Measurements from ENCODE around the gene GAR1.
"Not testable (repeated sequence)": the region's sequence is repeated elsewhere in the genome, so short reads cannot be mapped to it uniquely, and the experiment has no call there.

Gene GAR1

DNA sequence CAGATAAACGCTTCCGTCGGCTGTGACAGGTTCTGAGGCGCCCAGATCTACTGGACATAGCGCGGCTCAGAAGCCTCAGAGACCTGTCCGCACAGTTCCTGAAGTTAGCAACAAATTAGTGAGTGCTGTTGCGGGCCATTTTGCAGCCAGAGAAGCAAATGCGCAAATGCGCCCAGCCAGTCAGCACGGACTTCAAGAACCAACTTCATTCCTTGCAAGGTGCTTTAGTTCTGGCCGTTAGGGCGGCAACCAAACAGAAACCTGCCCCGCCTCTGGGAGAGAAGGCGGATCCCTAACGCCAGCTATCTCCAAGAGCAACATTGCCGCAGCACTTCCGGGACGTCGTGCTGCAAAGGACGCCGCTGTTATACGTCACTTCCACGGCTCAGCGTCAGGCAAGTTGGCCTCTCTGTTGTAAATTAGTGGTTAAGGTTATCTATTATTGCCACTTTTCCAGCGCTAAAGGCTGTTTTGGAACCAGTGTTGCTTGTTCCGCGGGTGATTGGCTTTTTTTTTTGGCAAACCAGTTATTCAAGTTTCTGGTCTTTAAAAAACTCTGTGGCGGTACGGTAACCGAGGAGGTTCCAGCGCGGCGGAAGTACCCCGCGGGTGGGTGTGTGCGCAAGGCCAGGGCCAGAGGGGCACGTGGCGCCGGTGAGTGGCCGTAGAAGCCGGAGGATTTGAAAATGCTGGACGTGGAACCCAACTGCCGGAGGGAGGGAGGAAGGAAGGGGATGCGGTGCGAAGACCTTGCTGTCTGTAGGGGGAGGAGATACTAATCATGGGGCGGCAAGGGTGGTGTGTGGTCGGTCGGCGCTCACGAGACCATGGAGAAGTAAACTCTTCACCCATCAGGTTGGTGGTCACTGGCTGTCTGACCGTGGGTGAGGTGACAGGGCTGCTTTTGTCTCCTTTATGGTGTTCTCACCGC, at the start of gene GAR1:
Gene GAR1 (plus strand): TSS at position 612 of the 931 bp plus-strand sequence. CDS start 403 bp downstream, outside the sequence.
- DNase-seq: peak; percentile 83 to 95 (median 89)

GRCh38 chr4:109782092-109782491, 33.5 kb upstream of the GAR1 start:
- not testable (repeated sequence) for DNase-seq

DNA sequence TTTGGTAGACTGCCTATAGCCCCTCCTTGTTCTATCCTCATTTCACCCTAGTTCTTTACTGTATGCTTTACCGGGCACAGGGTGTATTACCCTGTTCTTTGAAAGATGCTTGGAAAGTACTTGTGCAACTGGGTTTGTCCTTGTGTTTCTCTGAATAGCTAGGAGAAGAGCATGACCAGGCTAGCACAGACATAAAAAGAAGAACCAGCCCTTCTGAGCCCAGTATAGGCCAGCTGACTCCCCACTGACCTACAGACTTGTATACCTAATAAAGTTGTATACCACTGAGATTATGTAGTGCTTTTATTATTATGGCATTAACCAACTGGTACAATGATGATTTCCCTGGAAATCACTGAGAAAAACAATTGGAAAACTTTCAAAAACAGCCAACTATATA, 28.7 kb upstream of the GAR1 start:
- DNase-seq: no peak

DNA sequence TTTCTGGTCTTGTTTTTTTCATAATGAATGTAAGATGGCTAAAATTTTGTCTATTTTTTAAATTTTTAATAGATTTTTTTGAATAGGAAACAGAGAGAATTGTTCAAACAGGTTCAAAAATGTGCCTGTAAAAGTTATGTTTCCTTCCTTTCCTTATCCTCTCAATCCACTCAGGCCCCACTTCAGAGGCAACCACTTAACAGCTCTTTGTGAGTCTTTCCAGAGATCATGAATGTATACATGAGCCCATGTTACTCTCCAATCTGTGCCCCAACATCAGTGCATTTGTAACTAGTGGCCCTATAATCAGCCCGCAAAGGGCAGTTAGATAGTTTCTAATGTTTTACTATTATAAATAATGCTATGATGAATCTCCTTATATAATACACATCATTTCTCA, 27.8 kb upstream of the GAR1 start:
- no peak for DNase-seq

DNA sequence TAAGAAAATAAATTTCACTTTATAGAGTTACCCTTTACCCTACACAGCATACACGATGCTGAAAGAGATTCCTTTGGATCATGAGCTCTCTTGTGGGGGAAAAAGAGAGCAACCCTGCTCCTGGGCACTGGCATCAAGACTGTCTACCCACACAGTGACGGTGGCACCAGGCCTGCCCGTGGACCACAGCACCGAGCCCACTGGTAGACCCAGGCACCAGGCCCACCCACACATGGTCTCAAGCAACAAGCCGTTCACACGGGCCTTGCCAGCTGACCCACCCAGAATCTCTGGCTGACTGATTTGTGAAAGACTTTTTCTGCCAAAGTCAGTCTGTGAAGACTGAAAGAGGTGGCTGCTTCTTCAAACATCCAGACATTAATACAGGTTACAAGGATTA, 20.5 kb upstream of the GAR1 start:
- DNase-seq: no peak

DNA sequence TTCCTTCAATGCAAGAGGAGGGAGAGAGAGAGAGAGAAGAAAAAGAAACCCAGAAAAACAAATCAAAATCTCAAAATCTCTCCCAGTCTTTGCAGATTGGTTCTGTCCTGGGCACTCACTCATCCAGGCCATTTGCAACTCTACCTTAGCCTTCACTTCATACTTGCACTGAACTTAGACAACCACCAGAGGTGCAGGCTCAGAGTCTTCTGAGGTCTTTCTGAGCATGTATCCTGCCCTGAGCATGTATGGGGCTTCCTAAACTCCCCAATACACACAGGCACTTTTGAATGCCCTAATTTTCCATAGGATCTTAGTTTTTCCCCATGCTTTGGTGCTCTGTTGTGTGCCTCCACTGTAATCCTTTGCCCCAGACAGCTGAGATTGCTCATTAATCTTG, 16.7 kb upstream of the GAR1 start:
- DNase-seq: no peak

GRCh38 chr4:109801099-109801789, 14.3 kb upstream of the GAR1 start:
- DNase-seq: no peak

- no peak for DNase-seq
These were observed 13.7 kb upstream of the GAR1 start, which contains the start of gene CFI for GRCh38 chr4:109801895-109802319. Gene CFI (minus strand): TSS chr4:109801999. CDS start chr4:109801971, 28 bp downstream.

- DNase-seq: peak in 2 of 3 experiments; percentile 52 to 82
These were observed 11.5 kb upstream of the GAR1 start for GRCh38 chr4:109803924-109804571.

- DNase-seq: no peak
These were observed 5.9 kb upstream of the GAR1 start for GRCh38 chr4:109809655-109810054.

DNA sequence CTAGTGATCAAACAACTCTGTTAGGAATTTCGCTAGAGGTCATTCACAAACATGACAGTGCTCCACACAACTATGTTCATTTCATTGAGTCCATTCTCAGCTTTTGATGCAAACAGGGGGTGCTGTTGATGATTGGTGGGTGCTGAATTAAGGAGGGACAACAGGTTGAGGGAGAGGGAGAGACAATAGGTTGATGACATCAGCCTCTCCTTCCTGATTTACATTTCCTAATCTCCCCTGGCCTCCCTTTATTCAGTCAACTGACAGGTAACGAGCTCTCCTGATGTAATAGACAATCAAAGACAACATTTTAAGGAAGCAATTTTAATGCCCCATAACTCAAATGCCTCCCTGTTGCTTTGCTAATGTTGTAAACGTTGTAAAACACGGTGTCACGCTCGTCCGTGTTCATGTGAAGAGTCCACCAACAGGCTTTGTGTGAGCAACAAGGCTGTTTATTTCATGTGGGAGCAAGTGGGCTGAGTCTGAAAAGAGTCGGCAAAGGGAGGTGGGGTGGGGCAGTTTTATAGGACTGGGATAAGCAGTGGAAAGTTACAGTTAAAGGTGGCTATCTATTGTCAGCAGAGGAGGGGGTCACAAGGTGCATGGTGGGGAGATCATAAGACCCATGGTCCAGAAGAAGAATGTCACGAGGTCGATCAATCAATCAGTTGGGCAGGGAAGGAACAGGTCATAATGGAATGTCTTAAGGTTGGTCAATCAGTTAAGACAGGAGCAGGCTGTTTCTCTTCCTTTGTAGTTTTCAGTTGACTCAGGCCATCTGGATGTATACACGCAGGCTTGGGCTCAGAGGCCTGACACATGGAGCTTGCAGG, 4.8 kb upstream of the GAR1 start:
- DNase-seq: no peak

DNA sequence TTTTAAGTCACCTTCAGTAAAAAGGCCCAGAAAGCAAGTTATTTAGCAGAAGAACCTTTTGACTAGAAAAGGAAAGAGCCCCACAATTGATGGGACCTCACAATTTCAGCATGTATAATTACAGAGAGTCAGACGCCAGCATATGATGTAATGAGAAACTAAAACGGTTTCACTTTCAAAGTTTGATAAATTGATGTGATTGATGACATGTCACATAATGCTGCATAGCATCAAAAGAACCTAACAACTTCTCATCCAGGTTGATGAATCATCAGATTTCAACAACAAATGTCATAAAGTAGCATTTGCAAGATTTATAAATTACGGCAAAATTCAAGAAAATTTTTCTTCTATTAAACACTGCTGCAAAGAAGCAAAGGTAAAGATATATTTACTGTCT, 3.9 kb upstream of the GAR1 start:
- DNase-seq: no peak

DNA sequence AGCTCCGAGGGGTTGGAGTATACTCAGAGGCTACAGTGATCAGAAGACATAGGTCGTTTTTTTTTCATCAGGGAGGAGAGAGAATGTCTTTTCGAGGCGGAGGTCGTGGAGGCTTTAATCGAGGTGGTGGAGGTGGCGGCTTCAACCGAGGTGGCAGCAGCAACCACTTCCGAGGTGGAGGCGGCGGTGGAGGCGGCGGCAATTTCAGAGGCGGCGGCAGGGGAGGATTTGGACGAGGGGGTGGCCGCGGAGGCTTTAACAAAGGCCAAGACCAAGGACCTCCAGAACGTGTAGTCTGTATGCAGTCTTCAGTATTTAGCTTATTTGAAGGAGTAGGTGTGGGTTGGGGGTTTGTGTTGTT, 500 bp downstream of the GAR1 start:
- no peak for DNase-seq

GRCh38 chr4:109816894-109817293, 1.3 kb downstream of the GAR1 start:
- DNase-seq: no peak

- DNase-seq: no peak
These were observed 2.7 kb downstream of the GAR1 start for GRCh38 chr4:109818268-109818667.

DNA sequence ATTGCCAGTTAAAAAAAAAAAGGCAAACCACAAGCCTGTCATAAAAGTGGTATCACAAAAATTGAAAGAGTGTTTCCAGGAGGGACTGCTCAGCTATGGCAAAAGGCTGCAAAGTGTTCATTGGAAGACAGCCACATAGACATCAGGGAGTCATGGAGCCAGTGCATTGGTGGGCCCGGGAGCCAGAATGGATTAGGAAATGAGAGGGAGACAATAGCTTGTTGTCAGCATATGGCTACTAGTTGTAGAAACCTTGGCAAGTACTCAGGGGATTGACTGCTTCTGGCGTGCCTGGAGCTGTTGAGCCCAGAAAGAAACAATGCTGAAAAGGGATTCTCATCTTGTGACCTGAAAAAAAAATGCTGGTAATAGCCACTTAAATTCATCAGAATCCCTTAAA, 5.0 kb downstream of the GAR1 start:
- DNase-seq: no peak

- no peak for DNase-seq
These were observed 5.6 kb downstream of the GAR1 start for GRCh38 chr4:109821185-109821584.

GRCh38 chr4:109826719-109827118, 11.2 kb downstream of the GAR1 start:
- peak in 2 of 3 experiments; percentile 1 to 16 for DNase-seq

DNA sequence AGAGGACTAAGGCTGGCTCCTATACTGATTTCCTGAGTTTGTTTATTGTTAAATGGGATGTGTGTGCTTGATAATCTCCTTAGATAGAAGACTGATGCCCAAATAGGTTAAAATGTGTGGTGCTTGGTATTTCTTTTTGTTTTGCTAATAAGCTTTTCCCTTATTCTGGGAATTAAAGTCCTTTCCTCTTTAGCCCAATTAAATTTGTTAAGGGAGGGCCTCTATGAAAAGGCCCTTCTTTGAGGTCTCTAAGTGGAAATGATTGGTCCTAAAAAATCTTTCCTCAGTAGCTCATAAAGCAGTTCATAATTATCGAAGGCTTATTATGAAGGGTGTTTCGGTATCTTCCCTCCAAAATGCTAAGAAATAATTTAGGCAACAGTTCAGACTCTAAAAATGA, 12.1 kb downstream of the GAR1 start, which contains the start of gene RRH:
Gene RRH (plus strand): TSS at position 301 of the 400 bp plus-strand sequence. CDS start 56 bp downstream, at position 357.
- no peak for DNase-seq

DNA sequence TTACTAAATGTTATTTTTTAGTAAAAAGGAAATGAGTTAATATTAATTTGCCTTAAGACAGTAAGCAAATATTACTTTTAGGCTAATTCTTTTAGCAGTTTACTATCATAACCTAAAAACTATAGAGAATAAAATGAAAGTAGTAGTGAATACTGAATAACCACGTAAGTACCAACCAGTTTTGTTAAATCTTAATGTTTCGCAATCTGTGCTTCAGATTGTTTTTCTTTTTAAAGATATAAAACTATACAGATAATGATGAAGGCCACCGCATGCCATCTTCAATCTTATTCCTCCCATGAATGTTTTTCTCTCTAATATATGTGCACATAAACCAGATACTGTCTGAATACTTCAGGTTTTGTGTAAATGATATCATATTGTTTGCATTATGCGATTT, 18.2 kb downstream of the GAR1 start:
- no peak for DNase-seq

GRCh38 chr4:109836985-109837384, 21.4 kb downstream of the GAR1 start:
- no peak for DNase-seq

DNA sequence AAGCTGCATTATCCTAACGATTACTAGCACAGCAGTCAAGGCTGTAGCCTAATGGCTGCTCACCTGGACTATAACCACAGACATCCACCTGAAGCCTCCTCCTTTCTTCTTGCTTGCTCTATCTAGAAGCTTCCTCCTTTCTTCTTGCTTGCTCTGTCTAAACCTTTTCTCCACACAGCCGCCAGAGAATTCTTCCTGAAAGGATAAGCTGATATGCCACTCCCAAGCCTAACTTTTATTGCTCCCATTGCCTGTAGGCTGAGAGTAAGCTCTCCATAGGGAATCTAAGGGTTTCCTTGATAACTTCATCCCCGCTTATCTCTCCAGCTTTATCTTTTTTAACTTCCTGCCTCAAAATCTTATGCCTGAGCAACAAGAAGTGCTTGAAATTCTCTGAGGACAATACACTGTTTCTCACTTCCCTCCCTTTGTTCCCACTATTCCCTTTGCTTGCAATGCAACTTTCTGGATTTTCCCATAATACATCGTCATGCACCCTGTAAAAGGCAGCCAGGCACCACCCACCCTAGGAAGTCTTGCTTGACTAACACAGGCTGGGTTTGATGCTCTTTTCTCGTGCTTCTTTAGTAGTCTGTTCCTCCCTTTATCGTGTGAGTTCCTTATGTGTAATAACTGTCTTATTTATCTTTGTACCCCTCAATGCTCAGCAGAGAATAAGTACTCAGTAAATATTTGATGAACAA, 31.0 kb downstream of the GAR1 start:
- DNase-seq: peak in 1 of 3 experiments; percentile 10
